NCI-H2196 (cell line): ENCODE results near the gene PITPNM3.
A peak's percentile ranks its signal among the peaks of the same experiment; 100 is the strongest.

Source experiments
- DNase-seq: peaks from one replicate; lab custom pipeline; 2025; ENCODE audit not compliant: unreplicated experiment; lab: John Stamatoyannopoulos, UW

The PITPNM3 gene

GRCh38 chr17:6422654-6423241 is 133.6 kb downstream of the PITPNM3 start:
- DNase-seq = no peak

- DNase-seq = peak; percentile 70
Measured at GRCh38 chr17:6421700-6422604, 134.4 kb downstream of the PITPNM3 start.

GRCh38 chr17:6420173-6420641 is 136.1 kb downstream of the PITPNM3 start:
- peak; percentile 34 for DNase-seq

GRCh38 chr17:6415616-6416015 is 140.7 kb downstream of the PITPNM3 start:
- no peak for DNase-seq

- peak; percentile 16 for DNase-seq
Measured at GRCh38 chr17:6413065-6413464, 143.3 kb downstream of the PITPNM3 start.

- DNase-seq = no peak
Measured at GRCh38 chr17:6408735-6409134, 147.6 kb downstream of the PITPNM3 start.

- DNase-seq = no peak
Measured at GRCh38 chr17:6408276-6408675, 148.1 kb downstream of the PITPNM3 start.

GRCh38 chr17:6402258-6402657 is 154.1 kb downstream of the PITPNM3 start:
- no peak for DNase-seq
